Epithelial cell of proximal tubule (primary cell): ENCODE data around the gene ZNF366. TPM values are rescaled to one million over a fixed set of nuclear protein-coding genes. Genes with fewer than 3 reads are reported as not detected.

ENCODE experiments used
- DNase-seq: peaks from one replicate; pipeline ENCODE4 v3.0.0-alpha.2; 2011; ENCODE audit warnings: low read depth
- H3K4me3 ChIP-seq: 2 replicates; pipeline ENCODE4 v1.5.1; 2011; ENCODE audit warnings: low read depth, mild to moderate bottlenecking, low read length
- CTCF ChIP-seq: conservative IDR thresholded peaks from 2 replicates; pipeline ENCODE4 v1.5.1; 2012; ENCODE audit warnings: low read depth, mild to moderate bottlenecking, low read length
- total RNA-seq: library from RNA; depleted of rRNA; stranded (reverse); fragments of >200 nt; gene quantifications from 2 replicates; pipeline ENCODE4 v1.2.3, GENCODE V29; 2015

The ZNF366 gene
- total RNA-seq, 1 donor from 2014 or later: not detected

- TF ChIP-seq CTCF: no peak
- no peak for DNase-seq
- H3K4me3 ChIP-seq: no peak overlapping the region
Measured at GRCh38 chr5:72436796-72437471, 70.3 kb downstream of the ZNF366 start.

DNA sequence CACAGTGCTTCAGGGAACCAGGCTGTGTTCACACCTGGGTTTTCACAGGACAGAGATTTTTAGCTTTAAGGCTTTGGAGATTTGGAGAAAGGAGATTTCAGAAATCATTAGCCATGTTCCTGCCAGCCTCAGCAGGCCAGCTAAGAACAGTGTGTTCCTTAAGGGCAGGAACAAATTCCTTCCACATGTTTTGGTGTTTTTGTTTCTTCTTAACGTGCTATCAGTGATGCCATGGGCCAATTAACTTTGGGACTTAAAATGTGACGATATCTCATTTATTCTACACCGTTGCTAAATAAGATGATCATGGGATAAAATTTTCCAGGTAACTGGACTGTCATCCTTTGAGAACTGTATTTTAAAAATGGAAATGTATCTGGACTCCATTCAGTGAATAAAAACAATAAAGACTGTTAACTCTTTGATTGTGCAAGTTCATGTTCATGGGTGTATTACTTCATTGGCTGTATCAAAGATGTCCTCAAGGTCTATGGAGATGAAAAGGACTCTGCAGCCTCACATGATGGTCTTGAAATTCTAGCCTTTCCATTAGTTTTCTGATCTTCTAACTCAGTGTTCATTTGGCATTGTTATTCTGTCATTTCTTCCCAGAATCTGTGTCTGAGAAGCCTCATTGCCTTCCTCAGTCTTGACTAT, 72.3 kb downstream of the ZNF366 start:
- no peak for TF ChIP-seq CTCF
- no peak overlapping the region for H3K4me3 ChIP-seq
- no peak for DNase-seq

DNA sequence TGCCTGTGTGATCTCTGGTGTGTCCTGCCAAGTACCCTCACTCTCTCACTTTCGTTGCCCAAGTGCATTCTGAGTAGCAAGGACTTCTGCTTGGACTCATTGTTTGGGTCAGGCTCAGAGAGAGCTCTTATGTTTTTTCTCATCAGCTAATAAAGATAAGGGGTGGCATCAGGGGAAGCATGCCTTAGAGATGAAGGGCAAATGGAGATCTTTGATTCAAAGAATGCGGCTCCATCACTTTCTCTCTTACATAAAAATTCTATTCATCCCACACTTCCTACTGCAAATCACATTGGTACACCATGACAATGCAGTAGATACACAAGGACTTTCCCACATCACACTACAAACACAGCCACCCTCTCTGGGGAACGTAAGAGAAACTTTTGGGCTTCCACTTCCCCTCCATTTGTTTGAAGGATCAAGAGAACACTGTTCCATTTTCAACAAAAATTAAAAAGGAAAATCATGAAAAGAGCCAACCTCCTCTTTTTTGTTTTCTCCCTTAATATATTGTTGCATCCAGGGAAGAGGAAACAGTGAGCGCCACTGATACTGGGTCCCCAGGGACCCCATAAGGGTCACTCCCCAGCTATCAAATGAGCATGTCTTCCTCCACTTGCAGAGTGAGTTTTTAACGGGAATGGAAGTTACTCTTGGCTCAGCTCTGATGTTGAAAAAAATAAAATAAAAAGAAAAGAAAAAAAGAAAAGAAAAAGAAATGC, 73.0 kb downstream of the ZNF366 start:
- no peak for TF ChIP-seq CTCF
- DNase-seq: no peak
- H3K4me3 ChIP-seq: no peak overlapping the region

DNA sequence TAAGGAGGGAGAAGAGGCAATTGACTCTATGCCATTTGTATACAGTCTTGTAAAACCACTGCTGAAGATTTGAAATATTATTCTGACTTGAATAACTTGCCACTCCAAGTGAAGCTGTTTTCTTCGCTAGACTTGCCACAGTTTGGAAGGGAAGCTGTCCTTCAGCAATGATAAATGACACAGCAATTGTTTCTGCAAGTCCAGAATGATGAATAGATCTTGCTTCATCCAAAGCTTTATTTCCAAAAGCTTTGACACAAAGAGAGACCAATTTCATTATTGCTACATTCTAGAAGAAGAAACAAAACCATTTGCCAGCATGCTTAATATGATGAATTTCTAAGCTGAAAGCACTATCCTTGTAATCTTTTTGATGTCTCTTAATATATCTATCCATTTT, 73.7 kb downstream of the ZNF366 start:
- no peak overlapping the region for H3K4me3 ChIP-seq

DNA sequence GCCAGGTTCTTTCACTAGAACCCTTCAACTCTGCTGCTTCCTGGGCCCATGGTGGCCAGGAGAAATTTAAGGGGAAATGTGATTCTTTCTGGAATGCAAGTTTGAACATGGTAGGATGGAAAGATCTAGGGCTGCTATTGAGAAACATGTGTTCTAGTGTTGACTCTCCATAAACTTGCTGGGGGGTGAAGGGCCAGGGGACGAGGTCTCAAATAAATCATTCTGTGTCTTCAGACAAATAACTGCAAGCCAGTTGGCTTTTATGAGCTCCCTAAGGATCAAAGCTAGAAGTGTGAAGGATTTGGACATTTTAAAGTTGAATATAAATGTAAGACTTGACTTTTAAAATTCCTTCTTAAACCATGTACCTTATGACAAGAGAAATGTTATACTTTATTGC, 78.5 kb downstream of the ZNF366 start:
- DNase-seq: no peak
- H3K4me3 ChIP-seq: no peak overlapping the region
- TF ChIP-seq CTCF: no peak

More for the DNA sequence above, 73.7 kb downstream of the ZNF366 start:
- TF ChIP-seq CTCF: no peak
- DNase-seq: no peak

GRCh38 chr5:72427488-72428437, 79.4 kb downstream of the ZNF366 start:
- no peak for DNase-seq
- H3K4me3 ChIP-seq: no peak overlapping the region
- no peak for TF ChIP-seq CTCF
